Transverse colon (tissue), 4 donors: ENCODE results near the gene MED26. TPM values are rescaled to one million over a fixed set of nuclear protein-coding genes. Genes with fewer than 3 reads are reported as not detected.

Experiments used
- DNase-seq: peaks from one replicate; pipeline ENCODE4 v3.0.0-alpha.2; 2019
- H3K27ac ChIP-seq, 4 donors: fragments of 200-600 bp; sonication (generic); 2 replicates each; pipeline ENCODE4 v1.5.1; 2016 to 2018; ENCODE audit warnings: inconsistent platforms in 4 of 4
- H3K27me3 ChIP-seq: fragments of 200-600 bp; sonication (generic); 2 replicates; pipeline ENCODE4 v1.5.1; 2017; ENCODE audit warnings: inconsistent platforms
- H3K36me3 ChIP-seq, 4 donors: fragments of 200-600 bp; sonication (generic); 2 replicates each; pipeline ENCODE4 v1.5.1; 2017 to 2019; ENCODE audit warnings: inconsistent platforms in 4 of 4
- H3K4me1 ChIP-seq, 4 donors: fragments of 200-600 bp; sonication (generic); 2 replicates each; pipeline ENCODE4 v1.5.1; 2017 to 2020; ENCODE audit warnings: inconsistent platforms in 4 of 4
- H3K4me3 ChIP-seq, 4 donors: fragments of 200-600 bp; sonication (generic); 1 replicate in 1 of 4; 2 replicates in 3 of 4; pipeline versions ENCODE4 v1.5.1 to v1.6.1; 2017 to 2019; ENCODE audit warnings: inconsistent platforms in 4 of 4
- H3K9me3 ChIP-seq, 2 donors: fragments of 200-600 bp; sonication (generic); 2 replicates each; pipeline ENCODE4 v1.5.1; 2017 to 2019; ENCODE audit warnings: inconsistent platforms in 2 of 2
- CTCF ChIP-seq, 5 experiments: fragments of 200-600 bp in 3 of 5; fragments of 450-650 bp in 2 of 5; sonication (generic) in 3 of 5; IDR thresholded peaks; 1 replicate in 2 of 5; 2 replicates in 3 of 5; pipeline ENCODE4 v1.5.1; 2016 to 2017; ENCODE audit warnings: antibody characterized with exemption in 5 of 5, inconsistent platforms in 3 of 5, mild to moderate bottlenecking in 2 of 5, moderate library complexity in 1 of 5
- EP300 ChIP-seq: sonication (generic); formaldehyde crosslinking; IDR thresholded peaks from one replicate; pipeline ENCODE4 v1.6.1; 2017; ENCODE audit warnings: antibody characterized with exemption, low read depth
- POLR2A ChIP-seq: fragments of 450-650 bp; IDR thresholded peaks from one replicate; pipeline ENCODE4 v1.6.1; 2016; ENCODE audit warnings: antibody characterized with exemption, mild to moderate bottlenecking, moderate library complexity
- POLR2AphosphoS5 ChIP-seq, 3 donors: sonication (generic); formaldehyde crosslinking; IDR thresholded peaks; one replicate each; pipeline ENCODE4 v1.6.1; 2016; ENCODE audit warnings: antibody characterized with exemption in 3 of 3
- WGBS, 2 donors: methylation state at CpG; one replicate each; pipeline ENCODE4 v1.1.5; 2018; ENCODE audit warnings: low coverage in 1 of 2; 5-methylcytosine and 5-hydroxymethylcytosine counted together
- in situ Hi-C, 4 donors: fragments of 200-750 bp; cut with MboI; loops; one replicate each; pipeline versions ENCODE4 v1.15.0 to v1.15.1; 2017; ENCODE audit warnings: low sequenced_read_pairs in 3 of 4, low pct_ligation_motif_present in 1 of 4, low pct_unique_long_range_greater_than_20kb in 1 of 4
- intact Hi-C: fragments of 100-400 bp; cut with DNase I; formaldehyde crosslinking; loops from one replicate; pipeline ENCODE4 v1.15.1; 2023; ENCODE audit warnings: low total_unique reads
- total RNA-seq, 4 donors: library from RNA; depleted of rRNA; stranded (reverse); fragments of >200 nt; gene quantifications; one replicate each; pipeline ENCODE4 v1.1.0, GENCODE V29; 2016

The MED26 gene
- total RNA-seq, 4 donors from 2014 or later: 7.8 to 15.0 (median 9.5) TPM

- H3K4me1 ChIP-seq: peaks cover 6 to 22% (median 14%) of the 10 kb centered on the region in 4 donors
- H3K36me3 ChIP-seq: no peaks in the 10 kb centered on the region
- no peaks in the 10 kb centered on the region for H3K27me3 ChIP-seq
- WGBS, 2 donors: 97% methylated on average over 5 of the region's 5 CpGs; no CpG with 5 or more reads in 1 of the 2 donors
- no peak overlapping the region for H3K27ac ChIP-seq
- intact Hi-C loops (no loop called here), in situ Hi-C loops (no loop called here)
- no peak for DNase-seq
- H3K4me3 ChIP-seq: no peak overlapping the region
- no peaks in the 10 kb centered on the region for H3K9me3 ChIP-seq
- TF ChIP-seq EP300 (no peak), POLR2A (no peak), CTCF (IDR thresholded peaks at IDR 0.05) (no peak), POLR2AphosphoS5 (IDR thresholded peaks at IDR 0.05) (no peak)
Observed at GRCh38 chr19:16600824-16601223, 27.2 kb downstream of the MED26 start.

- 85% methylated on average over 6 of the region's 6 CpGs; no CpG with 5 or more reads in 1 of the 2 donors for WGBS, 2 donors
- in situ Hi-C loops: no loop called here
Observed at GRCh38 chr19:16599655-16600346, 28.2 kb downstream of the MED26 start.

GRCh38 chr19:16598848-16599247 is 29.2 kb downstream of the MED26 start:
- intact Hi-C loops: no loop called here
- peak overlapping the region in 2 of 4 donors; percentile 1 to 55 for H3K27ac ChIP-seq
- DNase-seq: no peak
- 72 to 73% methylated on average over 4 of the region's 4 CpGs for WGBS, 2 donors
- no peaks in the 10 kb centered on the region for H3K27me3 ChIP-seq
- in situ Hi-C loops: no loop called here
- no peaks in the 10 kb centered on the region for H3K36me3 ChIP-seq
- H3K4me1 ChIP-seq: peaks cover 0 to 30% (median 6%) of the 10 kb centered on the region in 4 donors
- no peak overlapping the region for H3K4me3 ChIP-seq
- no peak for TF ChIP-seq POLR2A
- H3K9me3 ChIP-seq: no peaks in the 10 kb centered on the region

More at GRCh38 chr19:16599655-16600346, 28.2 kb downstream of the MED26 start:
- no peaks in the 10 kb centered on the region for H3K9me3 ChIP-seq
- DNase-seq: no peak
- TF ChIP-seq EP300 (no peak), POLR2A (no peak), CTCF (IDR thresholded peaks at IDR 0.05) (no peak)
- intact Hi-C loops: no loop called here
- H3K36me3 ChIP-seq: no peaks in the 10 kb centered on the region
- H3K4me1 ChIP-seq: peaks cover 0 to 22% (median 6%) of the 10 kb centered on the region in 4 donors
- no peak overlapping the region for H3K4me3 ChIP-seq
- H3K27me3 ChIP-seq: no peaks in the 10 kb centered on the region
- peak overlapping the region in 1 of 4 donors; percentile 55 for H3K27ac ChIP-seq

- Histone ChIP-seq H3K27me3 (no peaks in the 10 kb centered on the region), H3K27ac (no peak overlapping the region), H3K4me3 (no peak overlapping the region), H3K36me3 (no peaks in the 10 kb centered on the region), H3K4me1 (peaks cover 0 to 41% (median 6%) of the 10 kb centered on the region in 4 donors), H3K9me3 (no peaks in the 10 kb centered on the region)
- WGBS, 2 donors: 89 to 92% methylated on average over 4 to 9 of the region's 9 CpGs
- intact Hi-C loops: no loop called here
- TF ChIP-seq CTCF (IDR thresholded peaks at IDR 0.05): no peak
- TF ChIP-seq EP300: no peak
- no peak for TF ChIP-seq POLR2A
- no peak for TF ChIP-seq POLR2AphosphoS5 (IDR thresholded peaks at IDR 0.05)
- DNase-seq: no peak
- in situ Hi-C loops: no loop called here
Observed at GRCh38 chr19:16596399-16596798, 31.6 kb downstream of the MED26 start.

GRCh38 chr19:16595097-16595496 is 32.9 kb downstream of the MED26 start:
- Histone ChIP-seq H3K27ac (no peak overlapping the region), H3K9me3 (no peaks in the 10 kb centered on the region), H3K27me3 (no peaks in the 10 kb centered on the region), H3K4me3 (no peak overlapping the region), H3K36me3 (no peaks in the 10 kb centered on the region), H3K4me1 (peaks cover 3 to 52% (median 14%) of the 10 kb centered on the region in 4 donors)
- in situ Hi-C loops (no loop called here), intact Hi-C loops (no loop called here)
- DNase-seq: no peak
- TF ChIP-seq POLR2AphosphoS5 (IDR thresholded peaks at IDR 0.05) (no peak), EP300 (no peak), CTCF (IDR thresholded peaks at IDR 0.05) (no peak), POLR2A (no peak)
- 77% methylated on average over 8 of the region's 8 CpGs; no CpG with 5 or more reads in 1 of the 2 donors for WGBS, 2 donors
